GM18498 (cell line): ENCODE data around the gene ATP6V0E1.
"Not testable (repeated sequence)": the region's sequence is repeated elsewhere in the genome, so short reads cannot be mapped to it uniquely, and the experiment has no call there.

Experiments used
- ATAC-seq: cut with Tn5 transposase; IDR thresholded peaks from one replicate; pipeline ENCODE4 v1.9.1; 2021; ENCODE audit warnings: mild to moderate bottlenecking, moderate library complexity; ENCODE audit not compliant: unreplicated experiment

Gene ATP6V0E1

GRCh38 chr5:173032730-173033129, 49.2 kb downstream of the ATP6V0E1 start:
- ATAC-seq: no peak

- ATAC-seq: no peak
Measured at GRCh38 chr5:173033923-173034322, 50.4 kb downstream of the ATP6V0E1 start.

- ATAC-seq: peak; percentile 65
Measured at GRCh38 chr5:173035904-173036707, 52.5 kb downstream of the ATP6V0E1 start.

GRCh38 chr5:173039188-173039587, 55.6 kb downstream of the ATP6V0E1 start:
- no peak for ATAC-seq

- no peak for ATAC-seq
Measured at GRCh38 chr5:173039964-173040363, 56.4 kb downstream of the ATP6V0E1 start.

- ATAC-seq: no peak
Measured at GRCh38 chr5:173041881-173042762, 58.6 kb downstream of the ATP6V0E1 start.

- ATAC-seq: no peak
Measured at GRCh38 chr5:173042763-173043107, 59.2 kb downstream of the ATP6V0E1 start.

GRCh38 chr5:173045474-173045873, 61.9 kb downstream of the ATP6V0E1 start:
- ATAC-seq: no peak

GRCh38 chr5:173047096-173047837, 63.7 kb downstream of the ATP6V0E1 start:
- ATAC-seq: not testable (repeated sequence)

GRCh38 chr5:173047838-173048105, 64.2 kb downstream of the ATP6V0E1 start:
- ATAC-seq: no peak

GRCh38 chr5:173050791-173051190, 67.2 kb downstream of the ATP6V0E1 start:
- ATAC-seq: no peak

GRCh38 chr5:173051746-173052145, 68.2 kb downstream of the ATP6V0E1 start:
- ATAC-seq: no peak

GRCh38 chr5:173053041-173053440, 69.5 kb downstream of the ATP6V0E1 start:
- ATAC-seq: no peak

- ATAC-seq: no peak
Measured at GRCh38 chr5:173055042-173055721, 71.6 kb downstream of the ATP6V0E1 start.

- ATAC-seq: peak; percentile 1
Measured at GRCh38 chr5:173055722-173055982, 72.1 kb downstream of the ATP6V0E1 start.

- peak; percentile 77 for ATAC-seq
Measured at GRCh38 chr5:173055983-173056782, 72.6 kb downstream of the ATP6V0E1 start, which contains the start of gene CREBRF. TSS of gene CREBRF (plus strand) at chr5:173056352. CDS start at chr5:173080776, 24,424 bp downstream.

- peak; percentile 36 for ATAC-seq
Measured at GRCh38 chr5:173056783-173057061, 73.2 kb downstream of the ATP6V0E1 start.

- ATAC-seq: peak; percentile 78
Measured at GRCh38 chr5:173057062-173057924, 73.7 kb downstream of the ATP6V0E1 start.

- ATAC-seq: no peak
Measured at GRCh38 chr5:173062141-173062540, 78.6 kb downstream of the ATP6V0E1 start.

- ATAC-seq: peak; percentile 50
Measured at GRCh38 chr5:173065155-173065554, 81.6 kb downstream of the ATP6V0E1 start.
